HepG2 (cell line): ENCODE measurements around the gene APIP. TPM values are rescaled to one million over a fixed set of nuclear protein-coding genes. Genes with fewer than 3 reads are reported as not detected.

ENCODE experiments used
- CREB1 ChIP-seq, 2 experiments: fragments of 450-650 bp in 1 of 2; IDR thresholded peaks; 2 replicates each; pipeline ENCODE4 v1.6.1; 2016 to 2017; ENCODE audit warnings: control low read depth in 1 of 2, mild to moderate bottlenecking in 1 of 2, missing compliant biosample characterization in 1 of 2, missing genetic modification characterization in 1 of 2
- FOXK1 ChIP-seq: sonication (generic); formaldehyde crosslinking; IDR thresholded peaks from 2 replicates; pipeline ENCODE4 v1.4.0; 2020; ENCODE audit warnings: low read depth, missing genetic modification reagents, borderline replicate concordance
- GATAD2A ChIP-seq: IDR thresholded peaks from 2 replicates; pipeline ENCODE4 v1.6.1; 2016
- MAFG ChIP-seq: sonication (generic); formaldehyde crosslinking; IDR thresholded peaks from 2 replicates; pipeline ENCODE4 v1.5.1; 2020; ENCODE audit warnings: mild to moderate bottlenecking, missing genetic modification reagents
- MTA3 ChIP-seq: sonication (generic); formaldehyde crosslinking; IDR thresholded peaks from 2 replicates; pipeline ENCODE4 v1.4.0; 2020; ENCODE audit warnings: missing genetic modification reagents
- NBN ChIP-seq: fragments of 450-650 bp; conservative IDR thresholded peaks from 2 replicates; pipeline ENCODE4 v1.6.1; 2017
- RARA ChIP-seq: IDR thresholded peaks from 2 replicates; pipeline ENCODE4 v1.6.1; 2016; ENCODE audit warnings: missing genetic modification reagents, missing compliant biosample characterization
- SOX13 ChIP-seq, 3 experiments: fragments of 450-650 bp in 1 of 3; sonication (generic) in 1 of 3; formaldehyde crosslinking in 1 of 3; IDR thresholded peaks in 2 of 3; conservative IDR thresholded peaks in 1 of 3; 2 replicates each; pipeline versions ENCODE4 v1.5.0 to v1.6.1; 2016 to 2020; ENCODE audit warnings: antibody characterized with exemption in 1 of 3, mild to moderate bottlenecking in 1 of 3, missing compliant biosample characterization in 1 of 3, missing genetic modification reagents in 1 of 3, moderate library complexity in 1 of 3
- ZBTB34 ChIP-seq: sonication (generic); formaldehyde crosslinking; IDR thresholded peaks from 2 replicates; pipeline ENCODE4 v1.8.0; 2022; ENCODE audit warnings: mild to moderate bottlenecking, missing genetic modification reagents
- ZNF142 ChIP-seq: sonication (generic); formaldehyde crosslinking; IDR thresholded peaks from 2 replicates; pipeline ENCODE4 v1.4.0; 2020; ENCODE audit warnings: missing genetic modification reagents
- ZNF274 ChIP-seq: sonication (generic); formaldehyde crosslinking; IDR thresholded peaks from 2 replicates; pipeline ENCODE4 v1.5.1; 2020; ENCODE audit warnings: mild to moderate bottlenecking, missing genetic modification reagents
- ZNF343 ChIP-seq: sonication (generic); formaldehyde crosslinking; IDR thresholded peaks from 2 replicates; pipeline ENCODE4 v1.4.0; 2020; ENCODE audit warnings: mild to moderate bottlenecking, missing genetic modification reagents
- ZNF790 ChIP-seq: sonication (generic); formaldehyde crosslinking; IDR thresholded peaks from 2 replicates; pipeline ENCODE4 v1.8.0; 2022; ENCODE audit warnings: missing genetic modification reagents, mild to moderate bottlenecking, borderline replicate concordance
- polyA plus RNA-seq, 8 experiments: library from polyadenylated mRNA; depleted of rRNA in 3 of 8; stranded (reverse) in 7 of 8; unstranded in 1 of 8; fragments of >200 nt; fragmentation: Illumina TruSeq in 4 of 8; extraction: Trizol in 4 of 8; gene quantifications; 2 replicates each; pipeline versions ENCODE4 v1.2.1 to v1.2.3, GENCODE V29; 2011 to 2016; ENCODE audit warnings: low read depth in 4 of 8, missing spikeins in 1 of 8, mixed read lengths in 1 of 8; ENCODE audit not compliant: insufficient read depth in 1 of 8
- total RNA-seq, 5 experiments: library from RNA; depleted of rRNA; stranded (reverse); fragments of >200 nt; fragmentation: Illumina TruSeq; extraction: Trizol; gene quantifications; 2 replicates each; pipeline ENCODE4 v1.2.3, GENCODE V29; 2016; ENCODE audit warnings: low read depth in 1 of 5
- TF ChIP-seq, protein P1 (sequence below): sonication (generic); formaldehyde crosslinking; IDR thresholded peaks from 2 replicates; pipeline ENCODE4 v1.4.0; 2020; ENCODE audit warnings: low read depth, mild to moderate bottlenecking, missing genetic modification reagents
- TF ChIP-seq, protein P2 (sequence below): sonication (generic); formaldehyde crosslinking; IDR thresholded peaks from 2 replicates; pipeline ENCODE4 v1.5.1; 2020; ENCODE audit warnings: mild to moderate bottlenecking, moderate library complexity, missing genetic modification reagents
- TF ChIP-seq, protein P3 (sequence below): sonication (generic); formaldehyde crosslinking; IDR thresholded peaks from 2 replicates; pipeline ENCODE4 v1.4.0; 2020; ENCODE audit warnings: missing genetic modification reagents, low read depth, mild to moderate bottlenecking, borderline replicate concordance

APIP gene
- total and polyA plus RNA-seq, 2 of the 13 experiments (the other 11 are each of a cell fraction or from before 2014, with no cell fraction given): 16.9 to 31.0 TPM

GRCh38 chr11:34964610-34965331 lies 48.6 kb upstream of the APIP start (continued):
- TF ChIP-seq, protein P1, sequence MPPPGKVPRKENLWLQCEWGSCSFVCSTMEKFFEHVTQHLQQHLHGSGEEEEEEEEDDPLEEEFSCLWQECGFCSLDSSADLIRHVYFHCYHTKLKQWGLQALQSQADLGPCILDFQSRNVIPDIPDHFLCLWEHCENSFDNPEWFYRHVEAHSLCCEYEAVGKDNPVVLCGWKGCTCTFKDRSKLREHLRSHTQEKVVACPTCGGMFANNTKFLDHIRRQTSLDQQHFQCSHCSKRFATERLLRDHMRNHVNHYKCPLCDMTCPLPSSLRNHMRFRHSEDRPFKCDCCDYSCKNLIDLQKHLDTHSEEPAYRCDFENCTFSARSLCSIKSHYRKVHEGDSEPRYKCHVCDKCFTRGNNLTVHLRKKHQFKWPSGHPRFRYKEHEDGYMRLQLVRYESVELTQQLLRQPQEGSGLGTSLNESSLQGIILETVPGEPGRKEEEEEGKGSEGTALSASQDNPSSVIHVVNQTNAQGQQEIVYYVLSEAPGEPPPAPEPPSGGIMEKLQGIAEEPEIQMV (CRISPR knock-in tag): no peak
- TF ChIP-seq MAFG (CRISPR knock-in tag) (no peak), MTA3 (no peak), RARA (CRISPR knock-in tag) (peak; percentile 82), SOX13 (IDR thresholded peaks at IDR 0.05) (no peak), SOX13 (CRISPR knock-in tag; conservative IDR thresholded peaks at IDR 0.05 in 1 of 2, IDR thresholded peaks at IDR 0.05 in 1 of 2) (peak in 1 of 2 experiments; percentile 62; a peak in 1 of 4 replicates), GATAD2A (CRISPR knock-in tag) (peak; percentile 80), FOXK1 (peak; percentile 39; the same call in 1 of the 2 replicates), ZNF274 (CRISPR knock-in tag) (no peak), ZBTB34 (CRISPR knock-in tag) (no peak), CREB1 (IDR thresholded peaks at IDR 0.05) (no peak), CREB1 (CRISPR knock-in tag; IDR thresholded peaks at IDR 0.05) (no peak), NBN (no peak), ZNF343 (CRISPR knock-in tag) (no peak), ZNF142 (no peak), ZNF790 (CRISPR knock-in tag) (no peak)
- TF ChIP-seq, protein P2, sequence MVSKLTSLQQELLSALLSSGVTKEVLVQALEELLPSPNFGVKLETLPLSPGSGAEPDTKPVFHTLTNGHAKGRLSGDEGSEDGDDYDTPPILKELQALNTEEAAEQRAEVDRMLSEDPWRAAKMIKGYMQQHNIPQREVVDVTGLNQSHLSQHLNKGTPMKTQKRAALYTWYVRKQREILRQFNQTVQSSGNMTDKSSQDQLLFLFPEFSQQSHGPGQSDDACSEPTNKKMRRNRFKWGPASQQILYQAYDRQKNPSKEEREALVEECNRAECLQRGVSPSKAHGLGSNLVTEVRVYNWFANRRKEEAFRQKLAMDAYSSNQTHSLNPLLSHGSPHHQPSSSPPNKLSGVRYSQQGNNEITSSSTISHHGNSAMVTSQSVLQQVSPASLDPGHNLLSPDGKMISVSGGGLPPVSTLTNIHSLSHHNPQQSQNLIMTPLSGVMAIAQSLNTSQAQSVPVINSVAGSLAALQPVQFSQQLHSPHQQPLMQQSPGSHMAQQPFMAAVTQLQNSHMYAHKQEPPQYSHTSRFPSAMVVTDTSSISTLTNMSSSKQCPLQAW (CRISPR knock-in tag): no peak
- TF ChIP-seq, protein P3, sequence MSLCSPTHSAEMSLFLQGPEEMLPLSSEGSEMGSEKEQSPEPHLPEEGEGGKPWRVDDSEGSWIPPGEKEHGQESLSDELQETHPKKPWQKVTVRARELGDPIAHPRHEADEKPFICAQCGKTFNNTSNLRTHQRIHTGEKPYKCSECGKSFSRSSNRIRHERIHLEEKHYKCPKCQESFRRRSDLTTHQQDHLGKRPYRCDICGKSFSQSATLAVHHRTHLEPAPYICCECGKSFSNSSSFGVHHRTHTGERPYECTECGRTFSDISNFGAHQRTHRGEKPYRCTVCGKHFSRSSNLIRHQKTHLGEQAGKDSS (CRISPR knock-in tag): no peak
